Cortex of kidney (tissue), 1 donor: ENCODE results near the gene CEP55.
"Not testable (repeated sequence)": the region's sequence is repeated elsewhere in the genome, so short reads cannot be mapped to it uniquely, and the experiment has no call there.

Source experiments
- DNase-seq: peaks from one replicate; lab custom pipeline; 2025; lab: John Stamatoyannopoulos, UW

CEP55 gene

GRCh38 chr10:93513091-93513490 lies 16.7 kb downstream of the CEP55 start:
- DNase-seq, result no peak

- no peak for DNase-seq
Observed at GRCh38 chr10:93514521-93514920, 18.1 kb downstream of the CEP55 start.

GRCh38 chr10:93515071-93516005 lies 18.9 kb downstream of the CEP55 start:
- DNase-seq, result no peak

GRCh38 chr10:93516006-93516380 lies 19.6 kb downstream of the CEP55 start:
- no peak for DNase-seq

- no peak for DNase-seq
Observed at GRCh38 chr10:93518531-93518930, 22.1 kb downstream of the CEP55 start.

GRCh38 chr10:93535293-93535692 lies 38.9 kb downstream of the CEP55 start:
- DNase-seq, result no peak

GRCh38 chr10:93540871-93541270 lies 44.5 kb downstream of the CEP55 start:
- DNase-seq, result not testable (repeated sequence)

- DNase-seq, result no peak
Observed at GRCh38 chr10:93541402-93542357, 45.3 kb downstream of the CEP55 start.

GRCh38 chr10:93542358-93542791 lies 46.0 kb downstream of the CEP55 start:
- DNase-seq, result no peak

GRCh38 chr10:93546995-93547394 lies 50.6 kb downstream of the CEP55 start:
- not testable (repeated sequence) for DNase-seq

- no peak for DNase-seq
Observed at GRCh38 chr10:93547522-93547921, 51.1 kb downstream of the CEP55 start.

GRCh38 chr10:93548376-93549071 lies 52.1 kb downstream of the CEP55 start:
- no peak for DNase-seq

- DNase-seq, result no peak
Observed at GRCh38 chr10:93550606-93551005, 54.2 kb downstream of the CEP55 start.

GRCh38 chr10:93552780-93553179 lies 56.4 kb downstream of the CEP55 start:
- DNase-seq, result no peak

- no peak for DNase-seq
Observed at GRCh38 chr10:93553482-93554315, 57.3 kb downstream of the CEP55 start.

GRCh38 chr10:93554316-93554663 lies 57.9 kb downstream of the CEP55 start:
- DNase-seq, result no peak

GRCh38 chr10:93554760-93555432 lies 58.5 kb downstream of the CEP55 start:
- DNase-seq, result no peak

GRCh38 chr10:93559490-93559889 lies 63.1 kb downstream of the CEP55 start:
- DNase-seq, result no peak

GRCh38 chr10:93560541-93560940 lies 64.1 kb downstream of the CEP55 start:
- DNase-seq, result no peak

GRCh38 chr10:93565446-93565845 lies 69.0 kb downstream of the CEP55 start:
- DNase-seq, result no peak
